MM.1S (cell line): ENCODE data around the gene C11orf86.

ENCODE experiments used
- DNase-seq: peaks from one replicate; pipeline ENCODE4 v3.0.0-alpha.2; 2015
- H2AFZ ChIP-seq: fragments of 300-600 bp; sonication (generic); 2 replicates; pipeline ENCODE4 v1.6.0; 2016; ENCODE audit warnings: antibody characterized with exemption, low read length
- H3F3A ChIP-seq: fragments of 300-600 bp; sonication (generic); 2 replicates; pipeline ENCODE4 v1.6.1; 2016; ENCODE audit warnings: mild to moderate bottlenecking, antibody characterized with exemption, low read length, moderate library complexity, mixed read lengths; ENCODE audit not compliant: insufficient read depth
- H3K27ac ChIP-seq: fragments of 300-600 bp; sonication (generic); 2 replicates; pipeline ENCODE4 v1.5.1; 2016; ENCODE audit warnings: mild to moderate bottlenecking, low read length
- H3K27me3 ChIP-seq: fragments of 300-600 bp; sonication (generic); replicated peaks from 2 replicates; pipeline ENCODE4 v1.6.0; 2016; ENCODE audit warnings: low read length; ENCODE audit not compliant: insufficient read depth
- H3K36me3 ChIP-seq: fragments of 300-600 bp; sonication (generic); replicated peaks from 2 replicates; pipeline ENCODE4 v1.6.1; 2016; ENCODE audit warnings: mild to moderate bottlenecking, low read length, mixed read lengths; ENCODE audit not compliant: insufficient read depth
- H3K4me1 ChIP-seq: fragments of 300-600 bp; sonication (generic); 2 replicates; pipeline ENCODE4 v1.6.1; 2016; ENCODE audit warnings: low read length, mixed read lengths
- H3K4me2 ChIP-seq: fragments of 300-600 bp; sonication (generic); 2 replicates; pipeline ENCODE4 v1.6.0; 2016; ENCODE audit warnings: low read depth, low read length
- H3K4me3 ChIP-seq: fragments of 300-600 bp; sonication (generic); 2 replicates; pipeline ENCODE4 v1.5.1; 2016; ENCODE audit warnings: low read length, mixed read lengths
- H3K79me2 ChIP-seq: fragments of 300-600 bp; sonication (generic); 2 replicates; pipeline ENCODE4 v1.6.1; 2016; ENCODE audit warnings: mixed run types, low read length, mixed read lengths
- H3K9ac ChIP-seq: fragments of 300-600 bp; sonication (generic); 2 replicates; pipeline ENCODE4 v1.6.1; 2016; ENCODE audit warnings: low read length, mixed read lengths
- H3K9me2 ChIP-seq: fragments of 300-600 bp; sonication (generic); replicated peaks from 2 replicates; pipeline ENCODE4 v1.6.1; 2016; ENCODE audit warnings: mild to moderate bottlenecking, low read length, mixed read lengths; ENCODE audit not compliant: insufficient read depth
- H3K9me3 ChIP-seq: fragments of 300-600 bp; sonication (generic); replicated peaks from 2 replicates; pipeline ENCODE4 v1.6.1; 2016; ENCODE audit warnings: mild to moderate bottlenecking, low read length, mixed read lengths; ENCODE audit not compliant: insufficient read depth
- H4K20me1 ChIP-seq: fragments of 300-600 bp; sonication (generic); 2 replicates; pipeline ENCODE4 v1.6.1; 2016; ENCODE audit warnings: mild to moderate bottlenecking, low read length, moderate library complexity, mixed read lengths; ENCODE audit not compliant: insufficient read depth
- CTCF ChIP-seq: fragments of 300-600 bp; sonication (generic); IDR thresholded peaks from 2 replicates; pipeline ENCODE4 v1.5.1; 2016; ENCODE audit warnings: antibody characterized with exemption, low read length, mixed read lengths
- EZH2 ChIP-seq: fragments of 300-600 bp; sonication (generic); optimal IDR thresholded peaks from 2 replicates; pipeline ENCODE3; 2017; ENCODE audit warnings: low read depth, mild to moderate bottlenecking, antibody characterized with exemption, low read length, mixed read lengths
- EZH2phosphoT487 ChIP-seq: fragments of 300-600 bp; sonication (generic); IDR thresholded peaks from 2 replicates; pipeline ENCODE4 v1.6.1; 2018; ENCODE audit warnings: antibody characterized with exemption, low read length

C11orf86 gene

GRCh38 chr11:67016550-67016949, 41.4 kb downstream of the C11orf86 start:
- Histone ChIP-seq H3K36me3 (no peaks in the 10 kb centered on the region), H3K9me3 (no peaks in the 10 kb centered on the region), H3K79me2 (no peaks in the 10 kb centered on the region), H3K9me2 (no peaks in the 10 kb centered on the region), H3K9ac (no peak overlapping the region), H3K27ac (no peak overlapping the region), H4K20me1 (no peaks in the 10 kb centered on the region), H3K4me2 (no peak overlapping the region), H3K4me1 (no peaks in the 10 kb centered on the region), H3K4me3 (no peak overlapping the region), H3F3A (no peaks in the 10 kb centered on the region), H2AFZ (no peak overlapping the region), H3K27me3 (peaks cover 32% of the 10 kb centered on the region)
- DNase-seq: no peak
- TF ChIP-seq EZH2phosphoT487 (no peak), EZH2 (no peak), CTCF (no peak)

- H4K20me1 ChIP-seq: no peaks in the 10 kb centered on the region
- no peaks in the 10 kb centered on the region for H3K36me3 ChIP-seq
- no peak overlapping the region for H3K9ac ChIP-seq
- no peak overlapping the region for H3K27ac ChIP-seq
- H3K4me1 ChIP-seq: peaks cover 17% of the 10 kb centered on the region
- H3K4me3 ChIP-seq: no peak overlapping the region
- no peak for DNase-seq
- TF ChIP-seq EZH2phosphoT487: no peak
- H3K9me2 ChIP-seq: no peaks in the 10 kb centered on the region
- no peak overlapping the region for H2AFZ ChIP-seq
- H3F3A ChIP-seq: no peaks in the 10 kb centered on the region
- H3K27me3 ChIP-seq: peaks cover 62% of the 10 kb centered on the region
- H3K79me2 ChIP-seq: no peaks in the 10 kb centered on the region
- H3K4me2 ChIP-seq: no peak overlapping the region
- H3K9me3 ChIP-seq: no peaks in the 10 kb centered on the region
These were observed 45.8 kb downstream of the C11orf86 start for GRCh38 chr11:67020949-67021348.

GRCh38 chr11:67022341-67022933, 47.3 kb downstream of the C11orf86 start:
- H3K4me1 ChIP-seq: peaks cover 17% of the 10 kb centered on the region
- no peak for TF ChIP-seq EZH2phosphoT487
- TF ChIP-seq EZH2: no peak
- no peak for TF ChIP-seq CTCF
- H4K20me1 ChIP-seq: no peaks in the 10 kb centered on the region
- H3K27me3 ChIP-seq: peaks cover 55% of the 10 kb centered on the region
- no peak overlapping the region for H3K4me2 ChIP-seq
- DNase-seq: no peak
- H3K36me3 ChIP-seq: no peaks in the 10 kb centered on the region
- H3K9me3 ChIP-seq: no peaks in the 10 kb centered on the region
- H3K27ac ChIP-seq: no peak overlapping the region
- no peak overlapping the region for H3K4me3 ChIP-seq
- H3K79me2 ChIP-seq: no peaks in the 10 kb centered on the region
- no peaks in the 10 kb centered on the region for H3F3A ChIP-seq
- no peak overlapping the region for H3K9ac ChIP-seq
- no peaks in the 10 kb centered on the region for H3K9me2 ChIP-seq
- no peak overlapping the region for H2AFZ ChIP-seq
